22Rv1 (cell line): ENCODE results near the gene COL4A6.

ENCODE experiments used
- ZFX ChIP-seq: fragments of 450-650 bp; IDR thresholded peaks from 2 replicates; pipeline ENCODE4 v1.6.1; 2017; ENCODE audit warnings: antibody characterized with exemption, borderline replicate concordance
- TF ChIP-seq, protein P1 (sequence below): fragments of 450-650 bp; IDR thresholded peaks from 2 replicates; pipeline ENCODE4 v1.5.1; 2017; ENCODE audit warnings: mild to moderate bottlenecking

DNA sequence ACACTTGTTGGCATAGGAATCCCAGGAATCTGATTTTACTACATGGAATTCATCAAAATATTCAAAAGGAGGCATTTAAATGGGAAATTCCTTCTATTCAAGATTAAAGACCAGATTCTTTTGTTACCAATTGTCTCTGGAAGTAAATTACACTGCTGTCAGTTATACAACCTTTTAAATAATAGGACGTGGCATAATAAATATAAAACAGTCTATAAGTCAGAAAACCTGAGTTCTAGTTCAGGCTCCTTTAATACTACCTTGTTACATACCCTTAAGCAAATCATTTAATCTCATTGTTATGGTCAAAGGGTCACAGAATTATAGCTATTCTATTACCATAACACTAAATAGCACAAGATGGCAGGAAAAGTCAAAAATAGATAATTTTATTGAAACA, 18.8 kb downstream of the COL4A6 start:
- TF ChIP-seq ZFX, result no peak
- TF ChIP-seq, protein P1, sequence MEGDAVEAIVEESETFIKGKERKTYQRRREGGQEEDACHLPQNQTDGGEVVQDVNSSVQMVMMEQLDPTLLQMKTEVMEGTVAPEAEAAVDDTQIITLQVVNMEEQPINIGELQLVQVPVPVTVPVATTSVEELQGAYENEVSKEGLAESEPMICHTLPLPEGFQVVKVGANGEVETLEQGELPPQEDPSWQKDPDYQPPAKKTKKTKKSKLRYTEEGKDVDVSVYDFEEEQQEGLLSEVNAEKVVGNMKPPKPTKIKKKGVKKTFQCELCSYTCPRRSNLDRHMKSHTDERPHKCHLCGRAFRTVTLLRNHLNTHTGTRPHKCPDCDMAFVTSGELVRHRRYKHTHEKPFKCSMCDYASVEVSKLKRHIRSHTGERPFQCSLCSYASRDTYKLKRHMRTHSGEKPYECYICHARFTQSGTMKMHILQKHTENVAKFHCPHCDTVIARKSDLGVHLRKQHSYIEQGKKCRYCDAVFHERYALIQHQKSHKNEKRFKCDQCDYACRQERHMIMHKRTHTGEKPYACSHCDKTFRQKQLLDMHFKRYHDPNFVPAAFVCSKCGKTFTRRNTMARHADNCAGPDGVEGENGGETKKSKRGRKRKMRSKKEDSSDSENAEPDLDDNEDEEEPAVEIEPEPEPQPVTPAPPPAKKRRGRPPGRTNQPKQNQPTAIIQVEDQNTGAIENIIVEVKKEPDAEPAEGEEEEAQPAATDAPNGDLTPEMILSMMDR, result no peak
